ENCODE data around the gene ANG. TPM values are rescaled to one million over a fixed set of nuclear protein-coding genes. Genes with fewer than 3 reads are reported as not detected.

The ANG gene
- total RNA-seq, 1 experiment from 2014 or later = 2.7 TPM

GRCh38 chr14:20682435-20683124 is 6.0 kb upstream of the ANG start:
- peak overlapping the region; percentile 90 for H3K27ac ChIP-seq
- H3K4me3 ChIP-seq = peak overlapping the region; percentile 65
- H3K27me3 ChIP-seq (replicated peaks) = no peaks in the 10 kb centered on the region
- DNase-seq (ENCODE audit: low read depth in 1 of 2, low spot score in 2 of 2) = peak; percentile 83 to 89
- no peaks in the 10 kb centered on the region; the same call in 1 of the 2 replicates for H3K36me3 ChIP-seq
- no peaks in the 10 kb centered on the region for H3K9me3 ChIP-seq (replicated peaks)
- peaks cover 16% of the 10 kb centered on the region for H3K4me1 ChIP-seq (replicated peaks)

- H3K27ac ChIP-seq = peak overlapping the region; percentile 90
- peak overlapping the region; percentile 65 for H3K4me3 ChIP-seq
- H3K36me3 ChIP-seq = no peaks in the 10 kb centered on the region; the same call in 1 of the 2 replicates
- H3K4me1 ChIP-seq (replicated peaks) = peaks cover 16% of the 10 kb centered on the region
- H3K27me3 ChIP-seq (replicated peaks) = no peaks in the 10 kb centered on the region
- no peaks in the 10 kb centered on the region for H3K9me3 ChIP-seq (replicated peaks)
- peak; percentile 83 to 93 for DNase-seq (ENCODE audit: low read depth in 1 of 2, low spot score in 2 of 2)
These were observed 5.3 kb upstream of the ANG start for GRCh38 chr14:20683125-20683890.

- Histone ChIP-seq H3K9me3 (replicated peaks) (no peaks in the 10 kb centered on the region), H3K27me3 (replicated peaks) (no peaks in the 10 kb centered on the region), H3K4me3 (peak within 1 kb of the TSS; percentile 65), H3K36me3 (no peaks in the 10 kb centered on the region; the same call in 1 of the 2 replicates), H3K4me1 (replicated peaks) (peaks cover 16% of the 10 kb centered on the region), H3K27ac (peak within 1 kb of the TSS; percentile 90)
- DNase-seq (ENCODE audit: low read depth in 1 of 2, low spot score in 2 of 2) = peak; percentile 83 to 91
These were observed 4.5 kb upstream of the ANG start, which contains the start of gene RNASE4 for GRCh38 chr14:20683891-20684661. RNASE4 (plus strand) TSS chr14:20684560; CDS start chr14:20699372, 14,812 bp downstream.

- peaks cover 16% of the 10 kb centered on the region for H3K4me1 ChIP-seq (replicated peaks)
- H3K27ac ChIP-seq = peak overlapping the region; percentile 74
- no peaks in the 10 kb centered on the region; the same call in 1 of the 2 replicates for H3K36me3 ChIP-seq
- no peak for DNase-seq (ENCODE audit: low read depth in 1 of 2, low spot score in 2 of 2)
- H3K4me3 ChIP-seq = peak overlapping the region; percentile 65
- H3K9me3 ChIP-seq (replicated peaks) = no peaks in the 10 kb centered on the region
- no peaks in the 10 kb centered on the region for H3K27me3 ChIP-seq (replicated peaks)
These were observed 3.7 kb upstream of the ANG start for GRCh38 chr14:20684662-20685456.

- Histone ChIP-seq H3K27ac (no peak overlapping the region), H3K4me3 (no peak overlapping the region), H3K36me3 (no peaks in the 10 kb centered on the region; the same call in 1 of the 2 replicates), H3K9me3 (replicated peaks) (no peaks in the 10 kb centered on the region), H3K4me1 (replicated peaks) (peaks cover 8% of the 10 kb centered on the region), H3K27me3 (replicated peaks) (no peaks in the 10 kb centered on the region; the same call in 1 of the 2 replicates)
- DNase-seq (ENCODE audit: low read depth in 1 of 2, low spot score in 2 of 2) = peak in 1 of 2 experiments; percentile 10
These were observed 2.0 kb upstream of the ANG start for GRCh38 chr14:20686386-20687143.

GRCh38 chr14:20687362-20688166 is 1.0 kb upstream of the ANG start:
- Histone ChIP-seq H3K4me1 (replicated peaks) (peaks cover 8% of the 10 kb centered on the region), H3K27ac (no peak overlapping the region), H3K27me3 (replicated peaks) (no peaks in the 10 kb centered on the region; the same call in 1 of the 2 replicates), H3K36me3 (no peaks in the 10 kb centered on the region; the same call in 1 of the 2 replicates), H3K4me3 (no peak overlapping the region), H3K9me3 (replicated peaks) (no peaks in the 10 kb centered on the region)
- no peak for DNase-seq (ENCODE audit: low read depth in 1 of 2, low spot score in 2 of 2)

- H3K9me3 ChIP-seq (replicated peaks) = no peaks in the 10 kb centered on the region
- no peak overlapping the region for H3K27ac ChIP-seq
- no peaks in the 10 kb centered on the region for H3K36me3 ChIP-seq
- H3K27me3 ChIP-seq (replicated peaks) = no peaks in the 10 kb centered on the region; the same call in 1 of the 2 replicates
- H3K4me1 ChIP-seq (replicated peaks) = no peaks in the 10 kb centered on the region
- H3K4me3 ChIP-seq = no peak overlapping the region
- peak in 1 of 2 experiments; percentile 56 for DNase-seq (ENCODE audit: low read depth in 1 of 2, low spot score in 2 of 2)
These were observed 2.5 kb downstream of the ANG start for GRCh38 chr14:20690848-20691640.

- Histone ChIP-seq H3K27me3 (replicated peaks) (no peaks in the 10 kb centered on the region; the same call in 1 of the 2 replicates), H3K4me1 (replicated peaks) (no peaks in the 10 kb centered on the region), H3K9me3 (replicated peaks) (no peaks in the 10 kb centered on the region), H3K36me3 (no peaks in the 10 kb centered on the region), H3K27ac (no peak overlapping the region), H3K4me3 (no peak overlapping the region)
- DNase-seq (ENCODE audit: low read depth in 1 of 2, low spot score in 2 of 2) = no peak
These were observed 3.7 kb downstream of the ANG start for GRCh38 chr14:20692116-20692751.

GRCh38 chr14:20696764-20697163 is 8.2 kb downstream of the ANG start:
- Histone ChIP-seq H3K27me3 (replicated peaks) (no peaks in the 10 kb centered on the region), H3K36me3 (no peaks in the 10 kb centered on the region), H3K27ac (no peak overlapping the region), H3K4me1 (replicated peaks) (no peaks in the 10 kb centered on the region), H3K9me3 (replicated peaks) (no peaks in the 10 kb centered on the region), H3K4me3 (no peak overlapping the region)
- DNase-seq (ENCODE audit: low read depth in 1 of 2, low spot score in 2 of 2) = no peak

GRCh38 chr14:20697273-20698017 is 8.9 kb downstream of the ANG start:
- H3K27ac ChIP-seq = no peak overlapping the region
- no peaks in the 10 kb centered on the region for H3K27me3 ChIP-seq (replicated peaks)
- H3K4me1 ChIP-seq (replicated peaks) = no peaks in the 10 kb centered on the region
- no peaks in the 10 kb centered on the region for H3K36me3 ChIP-seq
- DNase-seq (ENCODE audit: low read depth in 1 of 2, low spot score in 2 of 2) = peak in 1 of 2 experiments; percentile 16
- no peak overlapping the region for H3K4me3 ChIP-seq
- H3K9me3 ChIP-seq (replicated peaks) = no peaks in the 10 kb centered on the region

Data from SJSA1 (cell line).